Endodermal cell (in vitro differentiated cells): ENCODE measurements around the gene DYNC1I1. TPM values are rescaled to one million over a fixed set of nuclear protein-coding genes. Genes with fewer than 3 reads are reported as not detected.

Source experiments
- DNase-seq: peaks from one replicate; pipeline ENCODE4 v3.0.0-alpha.2; 2017
- H3K27ac ChIP-seq: 2 replicates; pipeline ENCODE4 v1.5.1; 2013; ENCODE audit warnings: mild to moderate bottlenecking, low read depth, low read length, moderate library complexity
- H3K27me3 ChIP-seq: 2 replicates; pipeline ENCODE4 v1.6.1; 2013; ENCODE audit warnings: mild to moderate bottlenecking, low read length, moderate library complexity; ENCODE audit not compliant: insufficient read depth, control insufficient read depth, poor library complexity, severe bottlenecking
- H3K36me3 ChIP-seq: 2 replicates; pipeline ENCODE4 v1.7.0; 2013; ENCODE audit warnings: mild to moderate bottlenecking, low read length, moderate library complexity; ENCODE audit not compliant: control insufficient read depth, insufficient read depth
- H3K4me1 ChIP-seq: one replicate; pipeline ENCODE4 v1.7.0; 2013; ENCODE audit warnings: low read length; ENCODE audit not compliant: control insufficient read depth, insufficient read depth
- H3K4me3 ChIP-seq: 2 replicates; pipeline ENCODE4 v1.5.1; 2013; ENCODE audit warnings: mild to moderate bottlenecking, low read length, moderate library complexity
- H3K9ac ChIP-seq: 2 replicates; pipeline ENCODE4 v1.6.1; 2013; ENCODE audit warnings: mild to moderate bottlenecking, low read length, moderate library complexity; ENCODE audit not compliant: poor library complexity, severe bottlenecking; ENCODE audit errors: extremely low read depth
- H3K9me3 ChIP-seq: 2 replicates; pipeline ENCODE4 v1.6.1; 2013; ENCODE audit warnings: mild to moderate bottlenecking, low read length, moderate library complexity; ENCODE audit not compliant: control insufficient read depth
- H3K27ac Mint-ChIP-seq: 2 replicates; pipeline ENCODE4 v1.8.0; 2020; ENCODE audit warnings: mixed read lengths
- H3K27me3 Mint-ChIP-seq: 2 replicates; pipeline ENCODE4 v1.8.0; 2021; ENCODE audit warnings: mild to moderate bottlenecking, mixed read lengths; ENCODE audit not compliant: insufficient read depth
- H3K36me3 Mint-ChIP-seq: 2 replicates; pipeline ENCODE4 v1.8.0; 2020; ENCODE audit warnings: low read depth, mixed read lengths
- H3K4me1 Mint-ChIP-seq: 2 replicates; pipeline ENCODE4 v1.8.0; 2020; ENCODE audit warnings: mixed read lengths
- H3K4me3 Mint-ChIP-seq: 2 replicates; pipeline ENCODE4 v1.8.0; 2020; ENCODE audit warnings: mild to moderate bottlenecking, moderate library complexity, mixed read lengths
- H3K9me3 Mint-ChIP-seq: 2 replicates; pipeline ENCODE4 v1.8.0; 2020; ENCODE audit warnings: mild to moderate bottlenecking, mixed read lengths
- WGBS, 2 experiments: methylation state at CpG; one replicate each; pipeline versions ENCODE4 v1.1.5 to v1.1.7; 2013; ENCODE audit warnings: missing lambda C conversion rate in 2 of 2, mixed read lengths in 1 of 2; ENCODE audit not compliant: insufficient coverage in 1 of 2, insufficient read length in 1 of 2; 5-methylcytosine and 5-hydroxymethylcytosine counted together
- total RNA-seq, 2 donors: library from RNA; stranded (reverse); fragmentation: NEBNext Ultra II Directional in 1 of 2; extraction: Animal tissue kit (Norgen Biotek cat#: 25700) in 1 of 2; gene quantifications; 2 replicates in 1 of 2; 3 replicates in 1 of 2; pipeline ENCODE4 v1.2.1, GENCODE V29; 2021
- TF ChIP-seq, protein P1 (sequence below): fragments of 200-600 bp; sonication (generic); conservative IDR thresholded peaks from 2 replicates; pipeline ENCODE4 v1.5.0; 2021; ENCODE audit warnings: antibody characterized with exemption, mild to moderate bottlenecking

DYNC1I1 gene
- total RNA-seq, 2 donors from 2014 or later: 6.5 to 7.2 TPM

DNA sequence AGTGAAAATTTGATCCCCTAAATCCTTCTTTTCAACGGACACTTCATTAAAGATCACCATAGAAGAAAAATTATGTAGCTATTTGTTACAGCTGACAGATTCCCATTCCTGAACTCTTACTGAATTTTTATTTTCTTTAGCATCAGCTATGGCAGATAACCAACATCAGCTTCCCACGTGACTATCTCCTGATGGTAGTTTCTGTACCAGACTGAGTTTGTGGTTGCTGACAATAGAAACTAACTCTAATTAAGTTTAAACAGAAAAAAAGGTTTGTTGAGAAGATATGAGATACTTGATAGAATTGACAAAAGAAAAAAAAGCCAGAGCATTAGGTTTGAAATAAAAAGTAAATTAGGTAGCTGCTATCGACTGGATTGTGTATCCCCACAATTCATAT is 101.8 kb downstream of the DYNC1I1 start:
- peaks cover 9% of the 10 kb centered on the region for H3K9me3 ChIP-seq
- Mint-ChIP-seq H3K36me3 (no peaks in the 10 kb centered on the region), H3K4me1 (no peaks in the 10 kb centered on the region), H3K4me3 (no peak overlapping the region), H3K9me3 (peaks cover 9% of the 10 kb centered on the region), H3K27me3 (no peaks in the 10 kb centered on the region), H3K27ac (no peak overlapping the region)
- H3K4me1 ChIP-seq: no peaks in the 10 kb centered on the region
- no peak for DNase-seq
- H3K27me3 ChIP-seq: no peaks in the 10 kb centered on the region
- no peak overlapping the region for H3K4me3 ChIP-seq
- TF ChIP-seq, protein P1, sequence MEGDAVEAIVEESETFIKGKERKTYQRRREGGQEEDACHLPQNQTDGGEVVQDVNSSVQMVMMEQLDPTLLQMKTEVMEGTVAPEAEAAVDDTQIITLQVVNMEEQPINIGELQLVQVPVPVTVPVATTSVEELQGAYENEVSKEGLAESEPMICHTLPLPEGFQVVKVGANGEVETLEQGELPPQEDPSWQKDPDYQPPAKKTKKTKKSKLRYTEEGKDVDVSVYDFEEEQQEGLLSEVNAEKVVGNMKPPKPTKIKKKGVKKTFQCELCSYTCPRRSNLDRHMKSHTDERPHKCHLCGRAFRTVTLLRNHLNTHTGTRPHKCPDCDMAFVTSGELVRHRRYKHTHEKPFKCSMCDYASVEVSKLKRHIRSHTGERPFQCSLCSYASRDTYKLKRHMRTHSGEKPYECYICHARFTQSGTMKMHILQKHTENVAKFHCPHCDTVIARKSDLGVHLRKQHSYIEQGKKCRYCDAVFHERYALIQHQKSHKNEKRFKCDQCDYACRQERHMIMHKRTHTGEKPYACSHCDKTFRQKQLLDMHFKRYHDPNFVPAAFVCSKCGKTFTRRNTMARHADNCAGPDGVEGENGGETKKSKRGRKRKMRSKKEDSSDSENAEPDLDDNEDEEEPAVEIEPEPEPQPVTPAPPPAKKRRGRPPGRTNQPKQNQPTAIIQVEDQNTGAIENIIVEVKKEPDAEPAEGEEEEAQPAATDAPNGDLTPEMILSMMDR: no peak
- no peak overlapping the region for H3K9ac ChIP-seq
- WGBS, 2 experiments: 60 to 95% methylated on average over 1 to 3 of the region's 3 CpGs
- H3K27ac ChIP-seq: no peak overlapping the region
- peaks cover 28% of the 10 kb centered on the region for H3K36me3 ChIP-seq

DNA sequence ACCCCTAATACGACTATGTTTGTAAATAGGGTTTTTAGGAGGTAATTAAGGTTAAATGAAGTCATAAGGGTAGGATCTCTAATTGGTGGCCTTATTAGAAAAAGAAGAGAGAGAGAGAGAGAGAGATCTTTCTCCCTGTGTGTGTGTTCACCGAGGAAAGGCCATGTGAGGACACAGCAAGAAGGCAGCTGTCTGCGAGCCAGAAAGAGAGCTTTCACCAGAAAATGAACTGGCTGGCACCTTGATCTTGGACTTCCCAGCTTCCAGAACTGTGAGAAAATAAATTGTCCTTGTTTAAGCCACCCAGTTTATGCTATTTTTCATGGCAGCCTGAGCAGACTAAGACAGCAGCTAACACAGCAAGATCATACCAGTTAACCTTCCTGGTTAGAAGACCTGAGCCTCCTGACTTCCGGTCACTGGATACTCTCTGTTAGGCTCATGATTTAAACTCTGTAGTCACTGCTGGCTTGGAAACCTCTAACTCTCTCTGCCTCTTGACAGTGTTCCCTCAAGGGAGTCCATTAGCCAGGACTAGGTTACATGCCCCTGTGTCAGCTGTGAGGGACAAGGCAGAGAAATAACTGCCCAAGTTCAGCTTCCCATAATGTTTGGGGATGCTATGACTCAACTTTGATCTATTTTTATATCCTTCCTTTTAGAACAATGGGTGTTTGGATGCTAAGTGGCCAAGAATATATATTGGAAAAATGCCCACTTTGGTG is 102.3 kb downstream of the DYNC1I1 start:
- H3K4me1 Mint-ChIP-seq: no peaks in the 10 kb centered on the region
- TF ChIP-seq, protein P1: no peak
- H3K36me3 ChIP-seq: peaks cover 28% of the 10 kb centered on the region
- no peak overlapping the region for H3K27ac Mint-ChIP-seq
- H3K9me3 ChIP-seq: peaks cover 9% of the 10 kb centered on the region
- H3K9me3 Mint-ChIP-seq: peaks cover 9% of the 10 kb centered on the region
- H3K36me3 Mint-ChIP-seq: no peaks in the 10 kb centered on the region
- H3K4me1 ChIP-seq: no peaks in the 10 kb centered on the region
- H3K27ac ChIP-seq: no peak overlapping the region
- H3K27me3 ChIP-seq: no peaks in the 10 kb centered on the region
- no peak overlapping the region for H3K4me3 Mint-ChIP-seq
- 96 to 97% methylated on average over 4 of the region's 4 CpGs for WGBS, 2 experiments
- no peak overlapping the region for H3K9ac ChIP-seq
- H3K27me3 Mint-ChIP-seq: no peaks in the 10 kb centered on the region
- DNase-seq: no peak
- no peak overlapping the region for H3K4me3 ChIP-seq

DNA sequence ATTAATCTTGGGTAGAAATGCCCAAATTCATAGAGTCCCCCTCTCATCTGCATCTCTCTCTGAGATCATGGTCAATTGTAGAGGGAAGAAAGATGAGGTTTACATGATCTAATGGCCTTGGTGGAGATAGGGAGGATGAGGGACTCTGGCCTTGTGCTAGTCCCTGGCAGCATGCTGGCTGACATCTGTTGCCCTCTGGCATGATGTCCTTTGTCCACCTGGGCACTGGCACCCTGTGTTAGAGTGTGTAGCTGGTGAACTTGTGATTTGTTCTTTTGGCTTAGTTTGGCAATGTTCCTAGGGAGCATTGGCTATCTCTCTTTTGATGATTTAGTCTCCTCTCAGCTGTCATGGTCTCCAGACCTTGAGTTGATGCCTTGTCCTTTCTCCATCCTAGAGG is 103.2 kb downstream of the DYNC1I1 start:
- Mint-ChIP-seq H3K4me3 (no peak overlapping the region), H3K36me3 (no peaks in the 10 kb centered on the region), H3K27ac (no peak overlapping the region), H3K9me3 (peaks cover 9% of the 10 kb centered on the region), H3K4me1 (no peaks in the 10 kb centered on the region), H3K27me3 (no peaks in the 10 kb centered on the region)
- Histone ChIP-seq H3K36me3 (peaks cover 21% of the 10 kb centered on the region), H3K27me3 (no peaks in the 10 kb centered on the region), H3K4me3 (no peak overlapping the region), H3K9me3 (peaks cover 9% of the 10 kb centered on the region), H3K27ac (no peak overlapping the region), H3K4me1 (no peaks in the 10 kb centered on the region), H3K9ac (no peak overlapping the region)
- TF ChIP-seq, protein P1: no peak
- no peak for DNase-seq
